GM23338 (cell line): ENCODE data around the gene COL6A1. TPM values are rescaled to one million over a fixed set of nuclear protein-coding genes. Genes with fewer than 3 reads are reported as not detected.

Source experiments
- ATAC-seq: fragments of 200-7000 bp; cut with Tn5 transposase; 3 replicates; pipeline ENCODE4 v1.9.1; 2020
- DNase-seq: peaks from one replicate; pipeline ENCODE4 v3.0.0-alpha.2; 2015; ENCODE audit warnings: low spot score
- H2AFZ ChIP-seq: fragments of 200-600 bp; sonication (generic); 2 replicates; pipeline ENCODE4 v1.8.0; 2016; ENCODE audit warnings: antibody characterized with exemption, mild to moderate bottlenecking, moderate library complexity
- H3F3A ChIP-seq: fragments of 200-600 bp; sonication (generic); replicated peaks from 2 replicates; pipeline ENCODE4 v1.8.0; 2017; ENCODE audit warnings: antibody characterized with exemption, mixed run types, low read depth
- H3K27ac ChIP-seq: fragments of 200-600 bp; sonication (generic); 2 replicates; pipeline ENCODE4 v1.6.1; 2016; ENCODE audit warnings: low read depth
- H3K27me3 ChIP-seq: fragments of 200-600 bp; sonication (generic); 2 replicates; pipeline ENCODE4 v1.8.0; 2016; ENCODE audit warnings: mild to moderate bottlenecking, mixed run types, moderate library complexity; ENCODE audit not compliant: insufficient read depth
- H3K36me3 ChIP-seq: fragments of 200-600 bp; sonication (generic); 2 replicates; pipeline ENCODE4 v1.8.0; 2016; ENCODE audit warnings: mild to moderate bottlenecking; ENCODE audit not compliant: insufficient read depth
- H3K4me1 ChIP-seq: fragments of 200-600 bp; sonication (generic); 2 replicates; pipeline ENCODE4 v1.8.0; 2016; ENCODE audit warnings: mild to moderate bottlenecking, moderate library complexity; ENCODE audit not compliant: insufficient read depth
- H3K4me2 ChIP-seq: fragments of 200-600 bp; sonication (generic); 2 replicates; pipeline ENCODE4 v1.7.1; 2017; ENCODE audit warnings: mixed run types
- H3K4me3 ChIP-seq: fragments of 200-600 bp; sonication (generic); 2 replicates; pipeline ENCODE4 v1.6.1; 2016; ENCODE audit warnings: mixed run types
- H3K79me2 ChIP-seq: fragments of 200-600 bp; sonication (generic); replicated peaks from 2 replicates; pipeline ENCODE4 v1.8.0; 2017; ENCODE audit warnings: mild to moderate bottlenecking; ENCODE audit not compliant: insufficient read depth
- H3K9me2 ChIP-seq: fragments of 200-600 bp; sonication (generic); 2 replicates; pipeline ENCODE4 v1.8.0; 2017; ENCODE audit not compliant: insufficient read depth
- H4K20me1 ChIP-seq: fragments of 200-600 bp; sonication (generic); replicated peaks from 2 replicates; pipeline ENCODE4 v1.8.0; 2017; ENCODE audit warnings: mild to moderate bottlenecking; ENCODE audit not compliant: insufficient read depth
- H3K27ac Mint-ChIP-seq: 2 replicates; pipeline ENCODE4 v1.8.0; 2020; ENCODE audit warnings: inconsistent platforms, mild to moderate bottlenecking, moderate library complexity, mixed read lengths
- H3K27me3 Mint-ChIP-seq: 3 replicates; pipeline ENCODE4 v1.8.0; 2022; ENCODE audit warnings: low read depth, mild to moderate bottlenecking, moderate library complexity, mixed read lengths, inconsistent platforms; ENCODE audit not compliant: insufficient read depth, poor library complexity
- H3K36me3 Mint-ChIP-seq: 3 replicates; pipeline ENCODE4 v1.8.0; 2021; ENCODE audit warnings: low read depth, mild to moderate bottlenecking, inconsistent platforms, moderate library complexity, mixed read lengths
- H3K4me1 Mint-ChIP-seq: 3 replicates; pipeline ENCODE4 v1.8.0; 2020; ENCODE audit warnings: mild to moderate bottlenecking, inconsistent platforms, mixed read lengths
- H3K4me3 Mint-ChIP-seq: 3 replicates; pipeline ENCODE4 v1.8.0; 2021; ENCODE audit warnings: moderate library complexity, mild to moderate bottlenecking, inconsistent platforms, mixed read lengths
- H3K9me3 Mint-ChIP-seq: 3 replicates; pipeline ENCODE4 v1.8.0; 2020; ENCODE audit warnings: moderate library complexity, mild to moderate bottlenecking, inconsistent platforms, mixed read lengths
- CREB1 ChIP-seq: fragments of 250-450 bp; sonication (Bioruptor Pico); IDR thresholded peaks from 2 replicates; pipeline ENCODE4 v1.5.0; 2020; ENCODE audit warnings: low read depth, mild to moderate bottlenecking, moderate library complexity
- ETS1 ChIP-seq: IDR thresholded peaks from 2 replicates; pipeline ENCODE4 v1.6.1; 2016; ENCODE audit warnings: antibody characterized with exemption
- EZH2 ChIP-seq: fragments of 200-600 bp; sonication (generic); IDR thresholded peaks from one replicate; pipeline ENCODE4 v1.8.0; 2017; ENCODE audit warnings: antibody characterized with exemption, mild to moderate bottlenecking, low read depth; ENCODE audit not compliant: unreplicated experiment
- EZH2phosphoT487 ChIP-seq: fragments of 200-600 bp; sonication (generic); IDR thresholded peaks from one replicate; pipeline ENCODE4 v1.8.1; 2018; ENCODE audit warnings: antibody characterized with exemption; ENCODE audit not compliant: unreplicated experiment
- POLR2AphosphoS5 ChIP-seq: IDR thresholded peaks from 2 replicates; pipeline ENCODE4 v1.6.1; 2016; ENCODE audit warnings: antibody characterized with exemption, low read depth
- polyA plus RNA-seq: library from polyadenylated mRNA; unstranded; fragments of >200 nt; fragmentation: Nextera tagmentation; extraction: Ambion mirVana; gene quantifications from 2 replicates; pipeline ENCODE4 v1.2.1, GENCODE V29; 2016
- total RNA-seq: library from RNA; depleted of rRNA; stranded (reverse); fragments of >200 nt; shearing (Covaris generic); gene quantifications from 2 replicates; pipeline ENCODE4 v1.2.3, GENCODE V29; 2014
- TF ChIP-seq, protein P1 (sequence below): fragments of 250-450 bp; sonication (Bioruptor Pico); IDR thresholded peaks from 2 replicates; pipeline ENCODE4 v1.5.0; 2020; ENCODE audit warnings: mild to moderate bottlenecking, moderate library complexity

Gene COL6A1
- total and polyA plus RNA-seq, 2 experiments from 2014 or later, result 76.0 to 180 TPM

- no peak for TF ChIP-seq ETS1
- TF ChIP-seq, protein P1, sequence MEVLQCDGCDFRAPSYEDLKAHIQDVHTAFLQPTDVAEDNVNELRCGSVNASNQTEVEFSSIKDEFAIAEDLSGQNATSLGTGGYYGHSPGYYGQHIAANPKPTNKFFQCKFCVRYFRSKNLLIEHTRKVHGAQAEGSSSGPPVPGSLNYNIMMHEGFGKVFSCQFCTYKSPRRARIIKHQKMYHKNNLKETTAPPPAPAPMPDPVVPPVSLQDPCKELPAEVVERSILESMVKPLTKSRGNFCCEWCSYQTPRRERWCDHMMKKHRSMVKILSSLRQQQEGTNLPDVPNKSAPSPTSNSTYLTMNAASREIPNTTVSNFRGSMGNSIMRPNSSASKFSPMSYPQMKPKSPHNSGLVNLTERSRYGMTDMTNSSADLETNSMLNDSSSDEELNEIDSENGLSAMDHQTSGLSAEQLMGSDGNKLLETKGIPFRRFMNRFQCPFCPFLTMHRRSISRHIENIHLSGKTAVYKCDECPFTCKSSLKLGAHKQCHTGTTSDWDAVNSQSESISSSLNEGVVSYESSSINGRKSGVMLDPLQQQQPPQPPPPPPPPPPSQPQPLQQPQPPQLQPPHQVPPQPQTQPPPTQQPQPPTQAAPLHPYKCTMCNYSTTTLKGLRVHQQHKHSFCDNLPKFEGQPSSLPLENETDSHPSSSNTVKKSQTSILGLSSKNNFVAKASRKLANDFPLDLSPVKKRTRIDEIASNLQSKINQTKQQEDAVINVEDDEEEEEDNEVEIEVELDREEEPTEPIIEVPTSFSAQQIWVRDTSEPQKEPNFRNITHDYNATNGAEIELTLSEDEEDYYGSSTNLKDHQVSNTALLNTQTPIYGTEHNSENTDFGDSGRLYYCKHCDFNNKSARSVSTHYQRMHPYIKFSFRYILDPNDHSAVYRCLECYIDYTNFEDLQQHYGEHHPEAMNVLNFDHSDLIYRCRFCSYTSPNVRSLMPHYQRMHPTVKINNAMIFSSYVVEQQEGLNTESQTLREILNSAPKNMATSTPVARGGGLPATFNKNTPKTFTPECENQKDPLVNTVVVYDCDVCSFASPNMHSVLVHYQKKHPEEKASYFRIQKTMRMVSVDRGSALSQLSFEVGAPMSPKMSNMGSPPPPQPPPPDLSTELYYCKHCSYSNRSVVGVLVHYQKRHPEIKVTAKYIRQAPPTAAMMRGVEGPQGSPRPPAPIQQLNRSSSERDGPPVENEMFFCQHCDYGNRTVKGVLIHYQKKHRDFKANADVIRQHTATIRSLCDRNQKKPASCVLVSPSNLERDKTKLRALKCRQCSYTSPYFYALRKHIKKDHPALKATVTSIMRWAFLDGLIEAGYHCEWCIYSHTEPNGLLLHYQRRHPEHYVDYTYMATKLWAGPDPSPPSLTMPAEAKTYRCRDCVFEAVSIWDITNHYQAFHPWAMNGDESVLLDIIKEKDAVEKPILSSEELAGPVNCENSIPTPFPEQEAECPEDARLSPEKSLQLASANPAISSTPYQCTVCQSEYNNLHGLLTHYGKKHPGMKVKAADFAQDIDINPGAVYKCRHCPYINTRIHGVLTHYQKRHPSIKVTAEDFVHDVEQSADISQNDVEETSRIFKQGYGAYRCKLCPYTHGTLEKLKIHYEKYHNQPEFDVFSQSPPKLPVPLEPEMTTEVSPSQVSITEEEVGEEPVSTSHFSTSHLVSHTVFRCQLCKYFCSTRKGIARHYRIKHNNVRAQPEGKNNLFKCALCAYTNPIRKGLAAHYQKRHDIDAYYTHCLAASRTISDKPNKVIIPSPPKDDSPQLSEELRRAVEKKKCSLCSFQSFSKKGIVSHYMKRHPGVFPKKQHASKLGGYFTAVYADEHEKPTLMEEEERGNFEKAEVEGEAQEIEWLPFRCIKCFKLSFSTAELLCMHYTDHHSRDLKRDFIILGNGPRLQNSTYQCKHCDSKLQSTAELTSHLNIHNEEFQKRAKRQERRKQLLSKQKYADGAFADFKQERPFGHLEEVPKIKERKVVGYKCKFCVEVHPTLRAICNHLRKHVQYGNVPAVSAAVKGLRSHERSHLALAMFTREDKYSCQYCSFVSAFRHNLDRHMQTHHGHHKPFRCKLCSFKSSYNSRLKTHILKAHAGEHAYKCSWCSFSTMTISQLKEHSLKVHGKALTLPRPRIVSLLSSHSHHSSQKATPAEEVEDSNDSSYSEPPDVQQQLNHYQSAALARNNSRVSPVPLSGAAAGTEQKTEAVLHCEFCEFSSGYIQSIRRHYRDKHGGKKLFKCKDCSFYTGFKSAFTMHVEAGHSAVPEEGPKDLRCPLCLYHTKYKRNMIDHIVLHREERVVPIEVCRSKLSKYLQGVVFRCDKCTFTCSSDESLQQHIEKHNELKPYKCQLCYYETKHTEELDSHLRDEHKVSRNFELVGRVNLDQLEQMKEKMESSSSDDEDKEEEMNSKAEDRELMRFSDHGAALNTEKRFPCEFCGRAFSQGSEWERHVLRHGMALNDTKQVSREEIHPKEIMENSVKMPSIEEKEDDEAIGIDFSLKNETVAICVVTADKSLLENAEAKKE (CRISPR knock-in tag), result no peak
- no peak for TF ChIP-seq EZH2
Observed at GRCh38 chr21:46002841-46003574, 21.4 kb downstream of the COL6A1 start (continued).

DNA sequence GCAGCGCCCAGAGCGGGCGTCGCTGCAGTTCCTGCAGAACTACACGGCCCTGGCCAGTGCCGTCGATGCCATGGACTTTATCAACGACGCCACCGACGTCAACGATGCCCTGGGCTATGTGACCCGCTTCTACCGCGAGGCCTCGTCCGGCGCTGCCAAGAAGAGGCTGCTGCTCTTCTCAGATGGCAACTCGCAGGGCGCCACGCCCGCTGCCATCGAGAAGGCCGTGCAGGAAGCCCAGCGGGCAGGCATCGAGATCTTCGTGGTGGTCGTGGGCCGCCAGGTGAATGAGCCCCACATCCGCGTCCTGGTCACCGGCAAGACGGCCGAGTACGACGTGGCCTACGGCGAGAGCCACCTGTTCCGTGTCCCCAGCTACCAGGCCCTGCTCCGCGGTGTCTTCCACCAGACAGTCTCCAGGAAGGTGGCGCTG, 22.0 kb downstream of the COL6A1 start:
- peaks cover 12% of the 10 kb centered on the region for H3K36me3 Mint-ChIP-seq
- no peaks in the 10 kb centered on the region; the same call in 1 of the 2 replicates for H4K20me1 ChIP-seq
- peaks cover 3% of the 10 kb centered on the region for H3K27me3 Mint-ChIP-seq
- H3K4me2 ChIP-seq, result no peak overlapping the region
- no peak overlapping the region for H3K4me3 Mint-ChIP-seq
- no peak overlapping the region for H3K4me3 ChIP-seq
- H3K79me2 ChIP-seq, result no peaks in the 10 kb centered on the region
- no peaks in the 10 kb centered on the region for H3F3A ChIP-seq
- ATAC-seq (no peak), DNase-seq (no peak)
- H3K9me2 ChIP-seq, result no peaks in the 10 kb centered on the region
- 0 out of 2 replicates have a peak, but pooled peaks cover 6% of the 10 kb centered on the region for H3K36me3 ChIP-seq
- H3K9me3 Mint-ChIP-seq, result peaks cover 14% of the 10 kb centered on the region
- H3K27ac Mint-ChIP-seq, result no peak overlapping the region
- no peaks in the 10 kb centered on the region for H3K4me1 ChIP-seq
- no peaks in the 10 kb centered on the region for H3K27me3 ChIP-seq
- no peak overlapping the region for H2AFZ ChIP-seq
- no peaks in the 10 kb centered on the region for H3K4me1 Mint-ChIP-seq
- no peak overlapping the region for H3K27ac ChIP-seq
- TF ChIP-seq POLR2AphosphoS5 (no peak), EZH2phosphoT487 (no peak), CREB1 (CRISPR knock-in tag) (no peak)
- TF ChIP-seq, protein P1 (CRISPR knock-in tag), result no peak
